GM18508 (cell line): ENCODE data around the gene MUTYH.
"Not testable (repeated sequence)": the region's sequence is repeated elsewhere in the genome, so short reads cannot be mapped to it uniquely, and the experiment has no call there.

Experiments used
- ATAC-seq: cut with Tn5 transposase; IDR thresholded peaks from one replicate; pipeline ENCODE4 v1.9.1; 2021; ENCODE audit warnings: moderate number of reproducible peaks; ENCODE audit not compliant: insufficient read depth, unreplicated experiment

Gene MUTYH

GRCh38 chr1:45339789-45340558, at the start of gene MUTYH, which contains the start of gene TOE1:
Gene MUTYH, minus strand, starts transcription at chr1:45340440. Its CDS starts 5,935 bp downstream, at chr1:45334505.
Gene TOE1, plus strand, starts transcription at chr1:45340170. Its CDS starts 83 bp downstream, at chr1:45340253.
- ATAC-seq = peak; percentile 45

- no peak for ATAC-seq
Observed at GRCh38 chr1:45386219-45386618, 46.0 kb upstream of the MUTYH start.

GRCh38 chr1:45385302-45385701, 45.1 kb upstream of the MUTYH start:
- no peak for ATAC-seq

GRCh38 chr1:45384213-45384612, 44.0 kb upstream of the MUTYH start:
- ATAC-seq = not testable (repeated sequence)

- ATAC-seq = no peak
Observed at GRCh38 chr1:45383191-45383590, 43.0 kb upstream of the MUTYH start.

GRCh38 chr1:45381243-45381642, 41.0 kb upstream of the MUTYH start:
- no peak for ATAC-seq

GRCh38 chr1:45380730-45381129, 40.5 kb upstream of the MUTYH start:
- ATAC-seq = no peak

GRCh38 chr1:45380125-45380524, 39.9 kb upstream of the MUTYH start:
- ATAC-seq = no peak

- ATAC-seq = no peak
Observed at GRCh38 chr1:45379524-45379923, 39.3 kb upstream of the MUTYH start.

- no peak for ATAC-seq
Observed at GRCh38 chr1:45378184-45378583, 37.9 kb upstream of the MUTYH start.

GRCh38 chr1:45375104-45376090, 35.2 kb upstream of the MUTYH start:
- ATAC-seq = no peak

GRCh38 chr1:45373573-45373972, 33.3 kb upstream of the MUTYH start:
- no peak for ATAC-seq

- no peak for ATAC-seq
Observed at GRCh38 chr1:45370575-45370974, 30.3 kb upstream of the MUTYH start.

- ATAC-seq = no peak
Observed at GRCh38 chr1:45365051-45365450, 24.8 kb upstream of the MUTYH start.

GRCh38 chr1:45364294-45364693, 24.1 kb upstream of the MUTYH start:
- ATAC-seq = no peak

GRCh38 chr1:45360981-45361380, 20.7 kb upstream of the MUTYH start:
- not testable (repeated sequence) for ATAC-seq

GRCh38 chr1:45359882-45360513, 19.8 kb upstream of the MUTYH start:
- no peak for ATAC-seq

GRCh38 chr1:45356186-45356585, 15.9 kb upstream of the MUTYH start:
- ATAC-seq = no peak

GRCh38 chr1:45355683-45356082, 15.4 kb upstream of the MUTYH start:
- no peak for ATAC-seq

GRCh38 chr1:45354838-45355237, 14.6 kb upstream of the MUTYH start:
- ATAC-seq = no peak

GRCh38 chr1:45353685-45354084, 13.4 kb upstream of the MUTYH start:
- no peak for ATAC-seq
